Measurements from ENCODE around the gene LVRN. TPM values are rescaled to one million over a fixed set of nuclear protein-coding genes. Genes with fewer than 3 reads are reported as not detected.

Gene LVRN
- total RNA-seq, 3 donors from 2014 or later: 1.0 to 1.8 (median 1.6) TPM

- ATAC-seq (no peak), DNase-seq (no peak)
- H3K36me3 ChIP-seq (ENCODE audit: low read depth): no peaks in the 10 kb centered on the region
- no peak overlapping the region for H3K4me3 ChIP-seq
- no peaks in the 10 kb centered on the region for H3K9me3 ChIP-seq
- intact Hi-C loops (cut with DNase I, micrococcal nuclease): no loop called here
- no peak for TF ChIP-seq CTCF (IDR thresholded peaks at IDR 0.05)
- H3K4me1 ChIP-seq (ENCODE audit: low read depth): no peaks in the 10 kb centered on the region
Observed at GRCh38 chr5:115932991-115933390, 29.3 kb upstream of the LVRN start.

- no peaks in the 10 kb centered on the region for H3K4me1 ChIP-seq (ENCODE audit: low read depth)
- DNase-seq (no peak), ATAC-seq (no peak)
- no peaks in the 10 kb centered on the region for H3K9me3 ChIP-seq
- no peaks in the 10 kb centered on the region for H3K36me3 ChIP-seq (ENCODE audit: low read depth)
- no peak overlapping the region for H3K4me3 ChIP-seq
- intact Hi-C loops (cut with DNase I, micrococcal nuclease): no loop called here
- TF ChIP-seq CTCF (IDR thresholded peaks at IDR 0.05): no peak
Observed at GRCh38 chr5:115934388-115934974, 27.8 kb upstream of the LVRN start.

- TF ChIP-seq CTCF (IDR thresholded peaks at IDR 0.05): no peak
- H3K4me1 ChIP-seq (ENCODE audit: low read depth): no peaks in the 10 kb centered on the region
- no peaks in the 10 kb centered on the region for H3K9me3 ChIP-seq
- DNase-seq (no peak), ATAC-seq (no peak)
- no peak overlapping the region for H3K4me3 ChIP-seq
- no peaks in the 10 kb centered on the region for H3K36me3 ChIP-seq (ENCODE audit: low read depth)
- intact Hi-C loops (cut with DNase I, micrococcal nuclease): no loop called here
Observed at GRCh38 chr5:115936031-115936430, 26.2 kb upstream of the LVRN start.

- H3K36me3 ChIP-seq (ENCODE audit: low read depth): no peaks in the 10 kb centered on the region
- no peak for TF ChIP-seq CTCF (IDR thresholded peaks at IDR 0.05)
- no peak overlapping the region for H3K4me3 ChIP-seq
- intact Hi-C loops (cut with DNase I, micrococcal nuclease): no loop called here
- no peaks in the 10 kb centered on the region for H3K9me3 ChIP-seq
- ATAC-seq (no peak), DNase-seq (no peak)
- H3K4me1 ChIP-seq (ENCODE audit: low read depth): no peaks in the 10 kb centered on the region
Observed at GRCh38 chr5:115939059-115939458, 23.2 kb upstream of the LVRN start.

GRCh38 chr5:115940080-115940810, 22.0 kb upstream of the LVRN start:
- Histone ChIP-seq H3K9me3 (no peaks in the 10 kb centered on the region), H3K4me1 (ENCODE audit: low read depth) (no peaks in the 10 kb centered on the region), H3K4me3 (no peak overlapping the region), H3K36me3 (ENCODE audit: low read depth) (no peaks in the 10 kb centered on the region)
- TF ChIP-seq CTCF (IDR thresholded peaks at IDR 0.05): no peak
- DNase-seq (no peak), ATAC-seq (no peak)
- intact Hi-C loops (cut with DNase I, micrococcal nuclease): no loop called here
